HEK293T (cell line): ENCODE results near the gene CREM.

Experiments used
- CTCF ChIA-PET: fragments of 350-600 bp; formaldehyde crosslinking; extraction: SDS; loops from one replicate; lab custom pipeline; 2021; ENCODE audit warnings: antibody characterized with exemption, inconsistent platforms; lab: Yijun Ruan, JAX
- POLR2A ChIA-PET: fragments of 350-600 bp; formaldehyde crosslinking; extraction: SDS; loops from one replicate; lab custom pipeline; 2020; ENCODE audit warnings: antibody characterized with exemption, inconsistent platforms; lab: Yijun Ruan, JAX
- DNase-seq: peaks from one replicate; pipeline ENCODE4 v3.0.0; 2012; ENCODE audit warnings: mixed read lengths; ENCODE audit errors: extremely low spot score
- ARNT ChIP-seq: fragments of 450-650 bp; IDR thresholded peaks from 2 replicates; pipeline ENCODE4 v1.6.1; 2017; ENCODE audit warnings: mild to moderate bottlenecking
- BHLHE40 ChIP-seq: fragments of 450-650 bp; IDR thresholded peaks from 2 replicates; pipeline ENCODE4 v1.6.1; 2016; ENCODE audit warnings: mild to moderate bottlenecking, moderate library complexity, borderline replicate concordance
- CTBP1 ChIP-seq: fragments of 450-650 bp; IDR thresholded peaks from 2 replicates; pipeline ENCODE4 v1.6.1; 2016; ENCODE audit warnings: borderline replicate concordance
- ELF4 ChIP-seq: fragments of 450-650 bp; IDR thresholded peaks from 2 replicates; pipeline ENCODE4 v1.6.1; 2017; ENCODE audit warnings: antibody characterized with exemption
- FOXA1 ChIP-seq: fragments of 450-650 bp; IDR thresholded peaks from 2 replicates; pipeline ENCODE4 v1.6.1; 2016; ENCODE audit warnings: mild to moderate bottlenecking
- FOXK2 ChIP-seq: fragments of 450-650 bp; IDR thresholded peaks from 2 replicates; pipeline ENCODE4 v1.6.1; 2016; ENCODE audit warnings: mild to moderate bottlenecking
- FOXM1 ChIP-seq: fragments of 450-650 bp; IDR thresholded peaks from 2 replicates; pipeline ENCODE4 v1.6.1; 2017; ENCODE audit warnings: mild to moderate bottlenecking, borderline replicate concordance
- HDGF ChIP-seq: fragments of 450-650 bp; IDR thresholded peaks from 2 replicates; pipeline ENCODE4 v1.6.1; 2017; ENCODE audit warnings: antibody characterized with exemption, borderline replicate concordance
- L3MBTL2 ChIP-seq: fragments of 450-650 bp; conservative IDR thresholded peaks from 2 replicates; pipeline ENCODE4 v1.6.1; 2016; ENCODE audit warnings: mild to moderate bottlenecking
- LEF1 ChIP-seq: fragments of 450-650 bp; IDR thresholded peaks from 2 replicates; pipeline ENCODE4 v1.6.1; 2017; ENCODE audit warnings: mild to moderate bottlenecking, borderline replicate concordance
- NFRKB ChIP-seq: fragments of 450-650 bp; IDR thresholded peaks from 2 replicates; pipeline ENCODE4 v1.6.1; 2016; ENCODE audit warnings: mild to moderate bottlenecking, moderate library complexity
- SP1 ChIP-seq: fragments of 450-650 bp; IDR thresholded peaks from 2 replicates; pipeline ENCODE4 v1.6.1; 2017
- SUZ12 ChIP-seq: fragments of 450-650 bp; IDR thresholded peaks from 2 replicates; pipeline ENCODE4 v1.6.1; 2016; ENCODE audit warnings: mild to moderate bottlenecking
- TARDBP ChIP-seq: fragments of 450-650 bp; IDR thresholded peaks from 2 replicates; pipeline ENCODE4 v1.6.1; 2016
- ZNF384 ChIP-seq: fragments of 450-650 bp; IDR thresholded peaks from 2 replicates; pipeline ENCODE4 v1.6.1; 2016
- TF ChIP-seq, protein P1 (sequence below): fragments of 450-650 bp; IDR thresholded peaks from 2 replicates; pipeline ENCODE4 v1.6.1; 2016

The CREM gene

GRCh38 chr10:35246770-35247343 lies 120.2 kb downstream of the CREM start:
- no peak for TF ChIP-seq LEF1
- TF ChIP-seq NFRKB: no peak
- TF ChIP-seq HDGF: no peak
- POLR2A ChIA-PET: no interaction called here
- no peak for DNase-seq
- CTCF ChIA-PET: interaction anchor here (0.6 kb wide), 1 partner anchor 219 kb away, joined by 3 read pairs; no protein-coding TSS in a partner anchor

DNA sequence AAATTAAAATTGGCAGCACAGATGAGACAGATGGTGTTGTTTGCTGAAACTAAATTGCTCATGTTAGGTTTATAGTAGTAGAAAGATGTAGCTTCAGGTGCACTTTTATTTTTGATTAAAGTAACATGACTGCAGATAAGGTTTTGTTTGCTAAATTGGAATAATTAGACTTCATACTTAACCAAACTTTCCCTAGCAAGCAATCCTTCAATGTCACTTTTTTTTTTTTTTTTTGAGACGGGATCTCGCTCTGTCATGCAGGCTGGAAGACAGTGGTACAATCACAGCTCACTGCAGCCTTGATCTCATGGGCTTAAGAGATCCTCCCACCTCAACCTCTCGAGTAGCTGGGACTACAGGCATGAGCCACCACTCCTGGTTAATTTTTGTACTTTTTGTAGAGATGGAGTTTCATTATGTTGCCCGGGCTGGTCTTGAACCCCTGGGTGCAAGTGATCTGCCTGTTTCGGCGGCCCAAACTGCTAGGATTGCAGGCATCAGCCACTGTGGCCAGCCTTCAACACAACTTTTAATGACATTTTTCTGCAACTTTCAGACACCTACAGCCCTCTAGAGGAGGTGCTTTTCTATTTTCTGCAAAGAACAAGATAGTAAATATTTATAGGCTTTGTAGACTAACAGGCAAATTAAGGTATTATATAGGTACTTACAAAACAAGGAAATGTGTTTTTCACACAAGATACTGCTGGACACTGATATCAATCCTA lies 124.9 kb downstream of the CREM start:
- no peak for TF ChIP-seq FOXK2
- no peak for TF ChIP-seq ELF4
- no peak for TF ChIP-seq LEF1
- TF ChIP-seq HDGF: no peak
- no peak for TF ChIP-seq ARNT
- TF ChIP-seq, protein P1, sequence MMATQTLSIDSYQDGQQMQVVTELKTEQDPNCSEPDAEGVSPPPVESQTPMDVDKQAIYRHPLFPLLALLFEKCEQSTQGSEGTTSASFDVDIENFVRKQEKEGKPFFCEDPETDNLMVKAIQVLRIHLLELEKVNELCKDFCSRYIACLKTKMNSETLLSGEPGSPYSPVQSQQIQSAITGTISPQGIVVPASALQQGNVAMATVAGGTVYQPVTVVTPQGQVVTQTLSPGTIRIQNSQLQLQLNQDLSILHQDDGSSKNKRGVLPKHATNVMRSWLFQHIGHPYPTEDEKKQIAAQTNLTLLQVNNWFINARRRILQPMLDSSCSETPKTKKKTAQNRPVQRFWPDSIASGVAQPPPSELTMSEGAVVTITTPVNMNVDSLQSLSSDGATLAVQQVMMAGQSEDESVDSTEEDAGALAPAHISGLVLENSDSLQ: no peak
- no peak for TF ChIP-seq ZNF384
- TF ChIP-seq SP1: no peak
- TF ChIP-seq FOXM1: no peak
- no peak for TF ChIP-seq BHLHE40
- TF ChIP-seq FOXA1: no peak
- no peak for TF ChIP-seq CTBP1
- TF ChIP-seq TARDBP: no peak
- TF ChIP-seq SUZ12: no peak
- no peak for TF ChIP-seq NFRKB
- TF ChIP-seq L3MBTL2: no peak
- CTCF ChIA-PET: no interaction called here
- no peak for DNase-seq
- POLR2A ChIA-PET: no interaction called here

DNA sequence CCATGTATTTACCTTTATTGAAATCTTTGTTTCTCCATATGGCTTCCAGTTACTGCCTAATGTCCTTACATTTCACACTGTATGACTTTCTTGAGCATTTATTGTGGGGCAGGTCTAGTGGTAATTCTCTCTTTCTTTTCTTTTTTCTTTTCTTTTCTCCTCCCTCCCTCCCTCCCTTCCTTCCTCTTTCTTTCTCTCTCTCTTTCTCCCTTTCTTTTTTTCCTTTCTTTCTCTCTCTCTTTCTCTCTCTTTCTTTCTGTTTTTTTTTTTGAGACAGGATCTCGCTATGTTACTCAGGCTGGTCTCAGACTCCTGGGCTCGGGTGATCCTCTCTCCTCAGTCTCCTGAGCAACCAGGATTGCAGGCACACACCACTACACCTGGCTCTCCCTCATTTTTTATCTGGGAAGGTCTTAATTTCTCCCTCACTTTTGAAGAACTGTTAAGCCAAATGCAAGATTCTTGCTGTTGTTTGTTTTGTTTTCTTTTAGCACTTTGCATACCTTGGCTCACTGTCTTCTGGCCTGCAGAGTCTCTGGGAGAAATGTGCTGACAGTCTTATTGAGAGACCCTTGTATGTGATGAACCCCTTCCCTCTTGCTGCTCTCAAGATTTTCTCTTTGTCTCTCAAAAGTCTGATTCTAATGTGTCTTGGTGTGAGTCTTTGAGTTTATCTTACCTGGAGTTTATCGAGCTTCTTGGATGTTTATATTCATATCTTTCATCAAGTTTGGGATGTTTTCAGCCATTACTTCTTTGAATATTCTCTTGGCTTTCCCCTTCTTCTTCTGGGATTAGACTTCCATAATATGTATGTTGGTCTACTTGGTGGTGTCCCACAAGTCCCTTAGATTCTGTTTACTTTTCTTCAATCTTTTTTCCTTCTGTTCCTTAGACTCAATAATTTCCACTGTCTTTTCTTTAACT lies 130.7 kb downstream of the CREM start:
- ChIA-PET POLR2A (no interaction called here), CTCF (no interaction called here)
- DNase-seq: no peak
- TF ChIP-seq ARNT: no peak
- no peak for TF ChIP-seq SP1
- no peak for TF ChIP-seq FOXK2
- no peak for TF ChIP-seq BHLHE40
- no peak for TF ChIP-seq SUZ12
- no peak for TF ChIP-seq L3MBTL2
- no peak for TF ChIP-seq LEF1
- TF ChIP-seq TARDBP: no peak
- no peak for TF ChIP-seq FOXA1
- no peak for TF ChIP-seq FOXM1
- TF ChIP-seq NFRKB: no peak
- TF ChIP-seq HDGF: no peak
- no peak for TF ChIP-seq CTBP1
- TF ChIP-seq ZNF384: no peak
- TF ChIP-seq ELF4: no peak
- TF ChIP-seq, protein P1: no peak

DNA sequence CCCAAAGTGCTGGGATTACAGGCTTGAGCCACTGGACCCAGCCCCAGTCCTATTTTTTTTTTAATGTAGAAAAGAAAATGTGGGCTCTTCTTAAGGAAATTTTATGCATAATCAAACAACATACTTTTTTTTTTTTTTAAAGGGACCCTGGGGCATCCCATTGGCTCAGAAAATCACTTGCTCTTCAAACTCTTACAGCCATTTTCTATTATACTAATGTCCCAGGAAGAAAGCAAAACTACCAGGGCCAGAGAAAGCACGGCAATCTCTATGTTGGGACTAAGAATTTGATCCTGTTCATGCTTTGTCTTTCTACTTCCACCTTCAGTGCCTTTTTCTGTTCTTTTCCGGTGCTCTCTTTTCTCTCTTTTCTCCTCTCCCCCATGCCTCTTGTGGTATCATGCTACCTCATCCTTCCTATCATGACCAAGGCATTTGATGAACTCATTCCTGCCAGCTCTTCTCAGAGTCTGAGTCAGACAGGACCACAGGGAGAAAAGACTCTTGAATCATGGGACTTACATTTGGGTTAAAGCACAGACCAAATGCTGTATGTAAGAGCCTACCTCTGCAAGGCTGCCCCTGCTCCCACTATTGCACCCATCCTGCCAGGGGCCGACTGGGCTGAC lies 133.2 kb downstream of the CREM start:
- ChIA-PET CTCF (no interaction called here), POLR2A (no interaction called here)
- DNase-seq: no peak
- TF ChIP-seq CTBP1 (no peak), BHLHE40 (no peak), FOXA1 (no peak), TARDBP (no peak), ZNF384 (no peak), LEF1 (no peak), ELF4 (no peak)

- ChIA-PET POLR2A (no interaction called here), CTCF (no interaction called here)
- no peak for DNase-seq
- no peak for TF ChIP-seq ARNT
- no peak for TF ChIP-seq FOXA1
- no peak for TF ChIP-seq FOXM1
- no peak for TF ChIP-seq SP1
- no peak for TF ChIP-seq SUZ12
- no peak for TF ChIP-seq NFRKB
- no peak for TF ChIP-seq BHLHE40
- TF ChIP-seq HDGF: no peak
- no peak for TF ChIP-seq L3MBTL2
- no peak for TF ChIP-seq CTBP1
- TF ChIP-seq, protein P1: no peak
- TF ChIP-seq ELF4: no peak
- no peak for TF ChIP-seq TARDBP
- TF ChIP-seq LEF1: no peak
- TF ChIP-seq FOXK2: no peak
Observed at GRCh38 chr10:35262436-35262835, 135.8 kb downstream of the CREM start.
